SK-N-SH treated with all-trans-retinoic acid at 6 μM for 48 hours (cell line): Measurements from ENCODE around the gene MKX.

ENCODE experiments used
- ATAC-seq: fragments of 200-7000 bp; cut with Tn5 transposase; 3 replicates; pipeline ENCODE4 v1.9.1; 2020; ENCODE audit warnings: mild to moderate bottlenecking, moderate library complexity
- ARNTL ChIP-seq: fragments of 450-650 bp; formaldehyde crosslinking; IDR thresholded peaks from 2 replicates; pipeline ENCODE4 v1.5.0; 2020; ENCODE audit warnings: low read depth, mild to moderate bottlenecking, moderate library complexity, borderline replicate concordance
- CREB5 ChIP-seq: fragments of 250-450 bp; sonication (Bioruptor Pico); IDR thresholded peaks from 2 replicates; pipeline ENCODE4 v1.5.1; 2020; ENCODE audit warnings: low read depth, mild to moderate bottlenecking, moderate library complexity
- ESRRG ChIP-seq: fragments of 250-450 bp; sonication (Bioruptor Pico); IDR thresholded peaks from 2 replicates; pipeline ENCODE4 v1.6.1; 2021; ENCODE audit warnings: mild to moderate bottlenecking
- GLIS3 ChIP-seq: fragments of 250-450 bp; sonication (Bioruptor Pico); IDR thresholded peaks from 2 replicates; pipeline ENCODE4 v1.5.0; 2020; ENCODE audit warnings: mild to moderate bottlenecking, moderate library complexity
- ISL1 ChIP-seq: fragments of 250-450 bp; sonication (Bioruptor Pico); IDR thresholded peaks from 2 replicates; pipeline ENCODE4 v2.1.2; 2022; ENCODE audit warnings: mild to moderate bottlenecking, moderate library complexity
- OSR1 ChIP-seq: fragments of 250-450 bp; sonication (Bioruptor Pico); IDR thresholded peaks from 2 replicates; pipeline ENCODE4 v1.8.0; 2022; ENCODE audit warnings: moderate library complexity, mild to moderate bottlenecking, inconsistent platforms
- PATZ1 ChIP-seq: fragments of 250-450 bp; sonication (Bioruptor Pico); IDR thresholded peaks from 2 replicates; pipeline ENCODE4 v1.8.0; 2020; ENCODE audit warnings: mild to moderate bottlenecking, moderate library complexity, borderline replicate concordance
- POU6F1 ChIP-seq: fragments of 250-450 bp; sonication (Bioruptor Pico); IDR thresholded peaks from 2 replicates; pipeline ENCODE4 v1.8.0; 2021; ENCODE audit warnings: low read depth, mild to moderate bottlenecking, moderate library complexity, borderline replicate concordance
- RARB ChIP-seq: fragments of 250-450 bp; sonication (Bioruptor Pico); IDR thresholded peaks from 2 replicates; pipeline ENCODE4 v1.8.0; 2021; ENCODE audit warnings: mild to moderate bottlenecking, moderate library complexity
- TOX ChIP-seq: fragments of 250-450 bp; sonication (Bioruptor Pico); IDR thresholded peaks from 2 replicates; pipeline ENCODE4 v1.8.0; 2021; ENCODE audit warnings: mild to moderate bottlenecking, moderate library complexity, borderline replicate concordance
- ZC3H10 ChIP-seq: fragments of 250-450 bp; sonication (Bioruptor Pico); IDR thresholded peaks from 2 replicates; pipeline ENCODE4 v1.5.1; 2021; ENCODE audit warnings: mild to moderate bottlenecking, moderate library complexity
- ZFP30 ChIP-seq: fragments of 450-650 bp; formaldehyde crosslinking; IDR thresholded peaks from 2 replicates; pipeline ENCODE4 v1.5.0; 2022; ENCODE audit warnings: mild to moderate bottlenecking, moderate library complexity
- ZNF565 ChIP-seq: fragments of 450-650 bp; formaldehyde crosslinking; conservative IDR thresholded peaks from 2 replicates; pipeline ENCODE4 v1.5.0; 2020; ENCODE audit warnings: low read depth, mild to moderate bottlenecking, moderate library complexity
- ZNF70 ChIP-seq: fragments of 450-650 bp; formaldehyde crosslinking; IDR thresholded peaks from 2 replicates; pipeline ENCODE4 v1.5.0; 2020; ENCODE audit warnings: mild to moderate bottlenecking, moderate library complexity
- TF ChIP-seq, protein P1 (sequence below): fragments of 250-450 bp; sonication (Bioruptor Pico); IDR thresholded peaks from 2 replicates; pipeline ENCODE4 v1.5.1; 2021; ENCODE audit warnings: mild to moderate bottlenecking, moderate library complexity
- TF ChIP-seq, protein P2 (sequence below): fragments of 250-450 bp; sonication (Bioruptor Pico); IDR thresholded peaks from 2 replicates; pipeline ENCODE4 v1.5.0; 2020; ENCODE audit warnings: mild to moderate bottlenecking, moderate library complexity

MKX gene

GRCh38 chr10:27688276-27688675 is 57.3 kb downstream of the MKX start (continued):
- TF ChIP-seq PATZ1 (no peak), CREB5 (CRISPR knock-in tag) (no peak), ARNTL (no peak), ZNF565 (CRISPR knock-in tag) (no peak)
- TF ChIP-seq, all 23 proteins: peak for 0

DNA sequence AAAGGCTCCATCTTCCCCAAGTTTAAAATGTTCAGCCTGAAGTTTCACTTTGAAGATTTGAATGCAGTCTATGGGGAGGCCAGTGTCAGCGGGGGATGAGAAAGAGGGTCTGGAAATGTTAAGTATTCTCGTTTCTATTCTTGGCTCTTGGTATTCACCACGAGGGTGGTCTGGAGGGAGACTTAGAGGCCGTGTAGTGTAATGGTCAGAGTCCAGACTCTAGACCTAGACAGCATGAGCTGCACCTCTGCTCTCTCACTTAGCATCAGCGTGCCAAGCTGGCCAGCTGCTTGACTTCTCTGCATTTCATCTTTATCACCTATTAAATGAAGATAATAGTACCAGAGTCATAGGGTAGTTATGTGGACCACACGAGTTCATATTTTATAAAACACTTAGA is 57.9 kb downstream of the MKX start:
- TF ChIP-seq ESRRG (CRISPR knock-in tag) (no peak), CREB5 (CRISPR knock-in tag) (no peak), ZNF70 (CRISPR knock-in tag) (no peak), ISL1 (no peak)
- TF ChIP-seq, all 23 proteins: peak for 0
- ATAC-seq, result no peak

- no peak for ATAC-seq
- TF ChIP-seq TOX (no peak), PATZ1 (no peak), RARB (CRISPR knock-in tag) (no peak), ISL1 (no peak), POU6F1 (CRISPR knock-in tag) (no peak), ARNTL (no peak), ZFP30 (CRISPR knock-in tag) (no peak), CREB5 (CRISPR knock-in tag) (no peak), ZNF70 (CRISPR knock-in tag) (no peak), OSR1 (CRISPR knock-in tag) (no peak), ZC3H10 (CRISPR knock-in tag) (no peak), GLIS3 (no peak), ZNF565 (CRISPR knock-in tag) (no peak)
- TF ChIP-seq, protein P1, sequence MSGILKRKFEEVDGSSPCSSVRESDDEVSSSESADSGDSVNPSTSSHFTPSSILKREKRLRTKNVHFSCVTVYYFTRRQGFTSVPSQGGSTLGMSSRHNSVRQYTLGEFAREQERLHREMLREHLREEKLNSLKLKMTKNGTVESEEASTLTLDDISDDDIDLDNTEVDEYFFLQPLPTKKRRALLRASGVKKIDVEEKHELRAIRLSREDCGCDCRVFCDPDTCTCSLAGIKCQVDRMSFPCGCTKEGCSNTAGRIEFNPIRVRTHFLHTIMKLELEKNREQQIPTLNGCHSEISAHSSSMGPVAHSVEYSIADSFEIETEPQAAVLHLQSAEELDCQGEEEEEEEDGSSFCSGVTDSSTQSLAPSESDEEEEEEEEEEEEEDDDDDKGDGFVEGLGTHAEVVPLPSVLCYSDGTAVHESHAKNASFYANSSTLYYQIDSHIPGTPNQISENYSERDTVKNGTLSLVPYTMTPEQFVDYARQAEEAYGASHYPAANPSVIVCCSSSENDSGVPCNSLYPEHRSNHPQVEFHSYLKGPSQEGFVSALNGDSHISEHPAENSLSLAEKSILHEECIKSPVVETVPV (CRISPR knock-in tag), result no peak
- TF ChIP-seq, protein P2, sequence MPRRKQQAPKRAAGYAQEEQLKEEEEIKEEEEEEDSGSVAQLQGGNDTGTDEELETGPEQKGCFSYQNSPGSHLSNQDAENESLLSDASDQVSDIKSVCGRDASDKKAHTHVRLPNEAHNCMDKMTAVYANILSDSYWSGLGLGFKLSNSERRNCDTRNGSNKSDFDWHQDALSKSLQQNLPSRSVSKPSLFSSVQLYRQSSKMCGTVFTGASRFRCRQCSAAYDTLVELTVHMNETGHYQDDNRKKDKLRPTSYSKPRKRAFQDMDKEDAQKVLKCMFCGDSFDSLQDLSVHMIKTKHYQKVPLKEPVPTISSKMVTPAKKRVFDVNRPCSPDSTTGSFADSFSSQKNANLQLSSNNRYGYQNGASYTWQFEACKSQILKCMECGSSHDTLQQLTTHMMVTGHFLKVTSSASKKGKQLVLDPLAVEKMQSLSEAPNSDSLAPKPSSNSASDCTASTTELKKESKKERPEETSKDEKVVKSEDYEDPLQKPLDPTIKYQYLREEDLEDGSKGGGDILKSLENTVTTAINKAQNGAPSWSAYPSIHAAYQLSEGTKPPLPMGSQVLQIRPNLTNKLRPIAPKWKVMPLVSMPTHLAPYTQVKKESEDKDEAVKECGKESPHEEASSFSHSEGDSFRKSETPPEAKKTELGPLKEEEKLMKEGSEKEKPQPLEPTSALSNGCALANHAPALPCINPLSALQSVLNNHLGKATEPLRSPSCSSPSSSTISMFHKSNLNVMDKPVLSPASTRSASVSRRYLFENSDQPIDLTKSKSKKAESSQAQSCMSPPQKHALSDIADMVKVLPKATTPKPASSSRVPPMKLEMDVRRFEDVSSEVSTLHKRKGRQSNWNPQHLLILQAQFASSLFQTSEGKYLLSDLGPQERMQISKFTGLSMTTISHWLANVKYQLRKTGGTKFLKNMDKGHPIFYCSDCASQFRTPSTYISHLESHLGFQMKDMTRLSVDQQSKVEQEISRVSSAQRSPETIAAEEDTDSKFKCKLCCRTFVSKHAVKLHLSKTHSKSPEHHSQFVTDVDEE, result no peak
- TF ChIP-seq, all 23 proteins: peak for 0
These were observed 58.3 kb downstream of the MKX start for GRCh38 chr10:27687326-27687725.
